Muscle layer of colon (tissue), 2 donors: ENCODE data around the gene WDR82.

Source experiments
- H3K27ac ChIP-seq: one replicate; pipeline ENCODE4 v1.7.0; 2013; ENCODE audit warnings: low read depth, mild to moderate bottlenecking, low read length, moderate library complexity
- H3K27me3 ChIP-seq, 2 donors: one replicate each; pipeline ENCODE4 v1.7.0; 2013; ENCODE audit warnings: low read length in 2 of 2, mild to moderate bottlenecking in 2 of 2; ENCODE audit not compliant: insufficient read depth in 2 of 2, control insufficient read depth in 1 of 2
- H3K36me3 ChIP-seq: one replicate; pipeline ENCODE4 v1.7.0; 2013; ENCODE audit warnings: mild to moderate bottlenecking, low read length; ENCODE audit not compliant: insufficient read depth
- H3K4me1 ChIP-seq: one replicate; pipeline ENCODE4 v1.7.0; 2013; ENCODE audit warnings: mild to moderate bottlenecking, low read length; ENCODE audit not compliant: insufficient read depth
- H3K4me3 ChIP-seq, 2 donors: one replicate each; pipeline ENCODE4 v1.7.0; 2013; ENCODE audit warnings: low read length in 2 of 2, low read depth in 1 of 2, mild to moderate bottlenecking in 1 of 2, moderate library complexity in 1 of 2
- H3K9ac ChIP-seq: one replicate; pipeline ENCODE4 v1.7.0; 2013; ENCODE audit warnings: low read length
- H3K9me3 ChIP-seq: one replicate; pipeline ENCODE4 v1.7.0; 2013; ENCODE audit warnings: mild to moderate bottlenecking, low read length
- donor health status: abdominal sarcoma.
- donor health status: Adenocarcinoma of cecum.

The WDR82 gene, protein sequence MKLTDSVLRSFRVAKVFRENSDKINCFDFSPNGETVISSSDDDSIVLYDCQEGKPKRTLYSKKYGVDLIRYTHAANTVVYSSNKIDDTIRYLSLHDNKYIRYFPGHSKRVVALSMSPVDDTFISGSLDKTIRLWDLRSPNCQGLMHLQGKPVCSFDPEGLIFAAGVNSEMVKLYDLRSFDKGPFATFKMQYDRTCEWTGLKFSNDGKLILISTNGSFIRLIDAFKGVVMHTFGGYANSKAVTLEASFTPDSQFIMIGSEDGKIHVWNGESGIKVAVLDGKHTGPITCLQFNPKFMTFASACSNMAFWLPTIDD

GRCh38 chr3:52278510-52279069 is at the start of gene WDR82:
WDR82 (minus strand) TSS chr3:52278649; CDS start chr3:52278361, 288 bp downstream.
- peak within 1 kb of the TSS; percentile 96 for H3K27ac ChIP-seq
- no peaks in the 10 kb centered on the region for H3K27me3 ChIP-seq
- peak within 1 kb of the TSS; percentile 59 to 94 for H3K4me3 ChIP-seq
- peak within 1 kb of the TSS; percentile 67 for H3K9ac ChIP-seq
- H3K4me1 ChIP-seq = peaks cover 28% of the 10 kb centered on the region
- H3K9me3 ChIP-seq = no peaks in the 10 kb centered on the region
- H3K36me3 ChIP-seq = no peaks in the 10 kb centered on the region

GRCh38 chr3:52327486-52328290 is 49.2 kb upstream of the WDR82 start:
- Histone ChIP-seq H3K9me3 (no peaks in the 10 kb centered on the region), H3K9ac (no peak overlapping the region), H3K4me3 (no peak overlapping the region)

GRCh38 chr3:52326976-52327375 is 48.5 kb upstream of the WDR82 start:
- H3K36me3 ChIP-seq = no peaks in the 10 kb centered on the region
- H3K27me3 ChIP-seq = no peaks in the 10 kb centered on the region
- H3K4me1 ChIP-seq = no peaks in the 10 kb centered on the region
- no peaks in the 10 kb centered on the region for H3K9me3 ChIP-seq
- no peak overlapping the region for H3K4me3 ChIP-seq
- H3K27ac ChIP-seq = no peak overlapping the region
- H3K9ac ChIP-seq = no peak overlapping the region

More at GRCh38 chr3:52327486-52328290, 49.2 kb upstream of the WDR82 start:
- Histone ChIP-seq H3K27me3 (no peaks in the 10 kb centered on the region), H3K27ac (no peak overlapping the region), H3K36me3 (no peaks in the 10 kb centered on the region), H3K4me1 (no peaks in the 10 kb centered on the region)

DNA sequence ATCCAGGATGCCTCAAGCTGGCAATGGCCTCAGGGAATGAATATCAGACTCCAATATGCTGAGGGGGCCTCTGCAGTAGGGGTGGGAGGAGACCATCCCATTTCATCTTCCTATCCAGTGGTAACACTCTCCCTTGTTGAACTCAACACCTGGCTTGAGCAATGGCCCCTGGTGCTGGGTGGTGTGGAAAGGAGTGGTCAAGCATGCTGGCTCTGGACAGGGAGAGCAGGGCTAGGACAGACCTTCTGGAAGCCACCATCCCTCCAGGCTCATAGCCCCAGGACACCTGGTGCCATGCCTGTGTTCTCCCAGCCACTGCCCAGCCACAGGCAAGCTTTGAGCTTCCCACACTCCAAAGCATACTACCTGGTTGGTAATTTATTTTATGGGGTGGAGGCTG is 47.2 kb upstream of the WDR82 start:
- Histone ChIP-seq H3K9me3 (no peaks in the 10 kb centered on the region), H3K4me1 (no peaks in the 10 kb centered on the region), H3K4me3 (no peak overlapping the region), H3K27ac (no peak overlapping the region), H3K36me3 (no peaks in the 10 kb centered on the region), H3K9ac (no peak overlapping the region), H3K27me3 (no peaks in the 10 kb centered on the region)

DNA sequence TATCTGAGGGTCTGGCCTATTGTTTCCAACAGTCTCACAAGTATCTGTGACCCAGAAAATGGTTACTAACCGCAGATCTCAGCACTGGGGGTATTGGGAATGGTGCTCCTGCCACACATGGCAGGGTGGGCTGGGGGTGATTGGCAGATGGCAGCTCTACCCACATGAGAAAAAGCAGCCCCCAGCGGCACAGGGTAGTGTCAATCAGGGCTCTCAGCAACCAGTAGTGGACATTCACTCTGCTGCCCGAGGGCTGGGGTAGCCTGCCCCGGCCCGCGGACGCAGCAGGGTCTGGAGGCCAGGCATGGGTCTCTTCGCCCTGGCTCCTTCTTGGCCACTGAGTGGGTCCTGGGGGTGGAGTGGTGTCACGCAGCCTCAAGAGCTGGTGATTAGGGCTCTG is 46.2 kb upstream of the WDR82 start:
- Histone ChIP-seq H3K4me3 (no peak overlapping the region), H3K27me3 (no peaks in the 10 kb centered on the region), H3K27ac (no peak overlapping the region), H3K9ac (no peak overlapping the region), H3K36me3 (no peaks in the 10 kb centered on the region), H3K4me1 (no peaks in the 10 kb centered on the region), H3K9me3 (no peaks in the 10 kb centered on the region)

DNA sequence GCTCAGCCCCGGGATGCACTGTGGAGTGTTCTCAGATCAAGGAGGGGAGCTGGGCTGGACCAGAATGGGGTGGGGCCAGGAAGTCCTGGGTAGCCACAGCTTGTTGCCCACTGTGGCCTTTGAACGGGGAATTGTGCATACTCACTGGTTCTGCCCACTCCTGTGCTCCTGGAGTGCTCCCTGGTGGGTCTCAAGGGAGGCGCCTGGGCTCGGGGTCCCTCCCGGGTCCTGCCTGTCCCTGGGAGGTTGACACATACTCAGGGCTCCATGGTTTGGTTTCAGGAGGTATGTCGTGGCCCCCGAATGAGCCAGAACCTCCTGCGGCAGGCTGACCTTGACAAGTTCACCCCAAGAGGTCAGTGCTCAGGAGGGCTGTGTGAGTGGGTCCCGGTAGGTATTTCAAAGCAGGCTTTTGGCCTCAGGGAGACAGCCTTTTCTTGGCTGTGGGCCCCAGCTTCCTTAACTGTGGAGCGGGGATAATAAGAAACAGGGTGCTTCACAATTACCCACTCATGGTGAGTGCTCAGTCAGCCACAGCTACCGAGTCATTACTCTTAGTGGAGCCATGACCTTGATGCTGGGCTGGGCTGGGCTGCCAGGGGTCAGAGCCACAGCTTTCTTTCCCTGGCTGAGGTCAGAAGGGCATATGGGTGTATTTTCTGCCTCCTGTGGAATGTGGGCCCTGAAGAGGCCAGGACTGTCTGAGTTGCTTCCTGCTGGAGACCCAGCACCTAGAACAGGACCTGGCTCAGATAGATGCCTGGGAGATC is 45.3 kb upstream of the WDR82 start:
- no peaks in the 10 kb centered on the region for H3K36me3 ChIP-seq
- no peak overlapping the region for H3K9ac ChIP-seq
- H3K4me1 ChIP-seq = no peaks in the 10 kb centered on the region
- H3K4me3 ChIP-seq = no peak overlapping the region
- H3K27me3 ChIP-seq = no peaks in the 10 kb centered on the region
- H3K27ac ChIP-seq = no peak overlapping the region
- H3K9me3 ChIP-seq = no peaks in the 10 kb centered on the region

GRCh38 chr3:52322466-52322865 is 44.0 kb upstream of the WDR82 start:
- H3K36me3 ChIP-seq = no peaks in the 10 kb centered on the region
- H3K27me3 ChIP-seq = no peaks in the 10 kb centered on the region
- H3K4me1 ChIP-seq = no peaks in the 10 kb centered on the region
- no peaks in the 10 kb centered on the region for H3K9me3 ChIP-seq
- H3K4me3 ChIP-seq = no peak overlapping the region
- no peak overlapping the region for H3K27ac ChIP-seq
- no peak overlapping the region for H3K9ac ChIP-seq

- H3K27ac ChIP-seq = no peak overlapping the region
- no peak overlapping the region for H3K4me3 ChIP-seq
- no peaks in the 10 kb centered on the region for H3K27me3 ChIP-seq
- no peaks in the 10 kb centered on the region for H3K4me1 ChIP-seq
- H3K9me3 ChIP-seq = no peaks in the 10 kb centered on the region
- H3K36me3 ChIP-seq = no peaks in the 10 kb centered on the region
- H3K9ac ChIP-seq = no peak overlapping the region
Measured at GRCh38 chr3:52321481-52321880, 43.0 kb upstream of the WDR82 start.

DNA sequence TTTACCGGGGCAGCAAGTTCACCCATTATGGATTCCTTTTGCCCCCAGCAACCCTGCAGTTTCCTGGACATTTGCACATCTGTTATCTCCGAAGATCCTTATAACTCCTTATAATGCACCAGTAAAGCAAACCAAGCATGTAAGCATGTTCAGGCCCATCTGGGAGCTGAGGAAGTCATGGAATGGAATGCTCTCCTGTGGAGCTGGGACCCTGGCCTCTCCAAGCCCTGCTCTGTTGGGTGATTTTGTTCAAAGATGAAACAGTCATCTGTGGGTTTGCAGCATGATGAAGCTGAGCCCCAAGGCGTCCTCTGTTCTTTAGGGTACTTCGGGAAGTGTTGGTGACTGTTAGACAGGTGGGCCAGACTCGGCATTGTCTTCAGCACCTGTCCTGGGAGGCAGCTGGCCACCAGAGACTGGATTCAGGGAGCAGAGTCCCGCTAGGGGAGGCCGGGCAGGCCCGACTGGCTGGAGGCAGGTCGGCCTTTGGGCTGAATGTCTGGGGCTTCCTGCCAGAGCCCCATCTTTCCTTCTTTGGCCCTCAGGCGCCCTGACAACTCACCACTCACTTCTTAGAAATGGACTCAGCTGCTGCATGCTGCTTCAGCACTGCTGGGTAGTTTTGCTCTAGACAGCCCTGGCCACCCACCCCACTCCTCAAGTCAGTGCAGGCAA is 41.6 kb upstream of the WDR82 start:
- no peak overlapping the region for H3K9ac ChIP-seq
- H3K4me1 ChIP-seq = no peaks in the 10 kb centered on the region
- no peaks in the 10 kb centered on the region for H3K27me3 ChIP-seq
- H3K9me3 ChIP-seq = no peaks in the 10 kb centered on the region
- H3K4me3 ChIP-seq = no peak overlapping the region
- no peak overlapping the region for H3K27ac ChIP-seq
- no peaks in the 10 kb centered on the region for H3K36me3 ChIP-seq

DNA sequence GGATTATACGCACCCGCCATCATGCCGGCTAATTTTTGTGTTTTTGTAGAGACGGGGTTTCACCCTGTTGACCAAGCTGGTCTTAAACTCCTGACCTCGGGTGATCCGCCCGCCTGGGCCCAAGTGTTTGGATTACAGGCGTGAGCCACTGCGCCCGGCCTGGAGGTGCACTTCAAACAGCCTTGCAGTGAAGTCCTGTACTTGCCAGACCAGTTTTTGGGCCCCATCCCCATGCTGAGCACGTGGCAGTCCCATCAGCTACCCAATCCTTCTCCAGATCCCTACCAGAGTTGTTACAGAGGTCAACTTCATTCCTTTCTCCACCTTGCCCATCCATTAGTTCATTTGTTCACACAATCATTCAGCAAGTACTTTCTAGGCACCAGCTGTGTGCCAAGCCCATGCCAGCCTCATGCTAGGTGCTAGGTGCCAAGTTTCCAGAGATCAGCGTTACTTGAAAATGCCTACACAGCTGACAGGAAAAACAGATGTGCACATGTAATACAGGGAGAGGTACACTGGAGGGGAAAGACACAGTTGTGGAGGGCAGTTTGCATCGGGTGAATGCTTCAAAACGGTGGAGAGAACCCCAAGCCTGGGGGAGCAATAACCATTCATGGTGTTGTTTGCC is 39.9 kb upstream of the WDR82 start:
- Histone ChIP-seq H3K9me3 (no peaks in the 10 kb centered on the region), H3K36me3 (no peaks in the 10 kb centered on the region), H3K4me1 (no peaks in the 10 kb centered on the region), H3K27me3 (no peaks in the 10 kb centered on the region), H3K27ac (no peak overlapping the region), H3K9ac (no peak overlapping the region), H3K4me3 (no peak overlapping the region)
